ENCODE data around the gene TYROBP.

DNA sequence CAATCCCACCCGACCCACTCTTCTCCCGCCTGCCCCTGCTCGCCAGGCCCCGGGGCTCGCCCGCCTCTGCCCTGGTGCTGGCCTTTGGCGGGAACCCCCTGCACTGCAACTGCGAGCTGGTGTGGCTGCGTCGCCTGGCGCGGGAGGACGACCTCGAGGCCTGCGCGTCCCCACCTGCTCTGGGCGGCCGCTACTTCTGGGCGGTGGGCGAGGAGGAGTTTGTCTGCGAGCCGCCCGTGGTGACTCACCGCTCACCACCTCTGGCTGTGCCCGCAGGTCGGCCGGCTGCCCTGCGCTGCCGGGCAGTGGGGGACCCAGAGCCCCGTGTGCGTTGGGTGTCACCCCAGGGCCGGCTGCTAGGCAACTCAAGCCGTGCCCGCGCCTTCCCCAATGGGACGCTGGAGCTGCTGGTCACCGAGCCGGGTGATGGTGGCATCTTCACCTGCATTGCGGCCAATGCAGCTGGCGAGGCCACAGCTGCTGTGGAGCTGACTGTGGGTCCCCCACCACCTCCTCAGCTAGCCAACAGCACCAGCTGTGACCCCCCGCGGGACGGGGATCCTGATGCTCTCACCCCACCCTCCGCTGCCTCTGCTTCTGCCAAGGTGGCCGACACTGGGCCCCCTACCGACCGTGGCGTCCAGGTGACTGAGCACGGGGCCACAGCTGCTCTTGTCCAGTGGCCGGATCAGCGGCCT lies 32.1 kb upstream of the TYROBP start:
- TF ChIP-seq CTCF (IDR thresholded peaks at IDR 0.05; ENCODE audit: borderline replicate concordance, extremely low read depth, low read length, poor library complexity, severe bottlenecking), result no peak
- no peak for TF ChIP-seq EZH2 (IDR thresholded peaks at IDR 0.05; ENCODE audit: borderline replicate concordance, low read depth, low read length, severe bottlenecking)
